ENCODE measurements around the gene INTU. TPM values are rescaled to one million over a fixed set of nuclear protein-coding genes. Genes with fewer than 3 reads are reported as not detected.

The INTU gene
- total RNA-seq, 3 donors from 2014 or later, result 7.0 to 22.4 (median 11.1) TPM

- TF ChIP-seq CTCF (IDR thresholded peaks at IDR 0.05) (no peak), POLR2AphosphoS5 (IDR thresholded peaks at IDR 0.05) (no peak), POLR2A (IDR thresholded peaks at IDR 0.05) (no peak)
- no peak overlapping the region for H3K4me3 ChIP-seq
- H3K27me3 ChIP-seq, result no peaks in the 10 kb centered on the region
- no peak for DNase-seq (ENCODE audit: low spot score in 2 of 2)
- intact Hi-C loops (cut with DNase I; ENCODE audit: low total_unique reads), result no loop called here
- no peaks in the 10 kb centered on the region for H3K4me1 ChIP-seq
- H3K36me3 ChIP-seq, result no peaks in the 10 kb centered on the region
- no peak overlapping the region for H3K27ac ChIP-seq
- no peaks in the 10 kb centered on the region for H3K9me3 ChIP-seq
Measured at GRCh38 chr4:127669691-127670090, 36.9 kb downstream of the INTU start.

- no peak for DNase-seq (ENCODE audit: low spot score in 2 of 2)
- Histone ChIP-seq H3K4me1 (no peaks in the 10 kb centered on the region), H3K4me3 (no peak overlapping the region), H3K9me3 (no peaks in the 10 kb centered on the region), H3K36me3 (no peaks in the 10 kb centered on the region), H3K27ac (no peak overlapping the region), H3K27me3 (no peaks in the 10 kb centered on the region)
- intact Hi-C loops (cut with DNase I; ENCODE audit: low total_unique reads), result no loop called here
- TF ChIP-seq POLR2AphosphoS5 (IDR thresholded peaks at IDR 0.05), result no peak
- no peak for TF ChIP-seq POLR2A (IDR thresholded peaks at IDR 0.05)
- TF ChIP-seq CTCF (IDR thresholded peaks at IDR 0.05), result no peak
Measured at GRCh38 chr4:127672111-127672510, 39.4 kb downstream of the INTU start.

GRCh38 chr4:127685292-127685691 is 52.5 kb downstream of the INTU start:
- H3K4me1 ChIP-seq, result no peaks in the 10 kb centered on the region
- no peak for TF ChIP-seq POLR2AphosphoS5 (IDR thresholded peaks at IDR 0.05)
- no peak for TF ChIP-seq POLR2A (IDR thresholded peaks at IDR 0.05)
- TF ChIP-seq CTCF (IDR thresholded peaks at IDR 0.05), result no peak

DNA sequence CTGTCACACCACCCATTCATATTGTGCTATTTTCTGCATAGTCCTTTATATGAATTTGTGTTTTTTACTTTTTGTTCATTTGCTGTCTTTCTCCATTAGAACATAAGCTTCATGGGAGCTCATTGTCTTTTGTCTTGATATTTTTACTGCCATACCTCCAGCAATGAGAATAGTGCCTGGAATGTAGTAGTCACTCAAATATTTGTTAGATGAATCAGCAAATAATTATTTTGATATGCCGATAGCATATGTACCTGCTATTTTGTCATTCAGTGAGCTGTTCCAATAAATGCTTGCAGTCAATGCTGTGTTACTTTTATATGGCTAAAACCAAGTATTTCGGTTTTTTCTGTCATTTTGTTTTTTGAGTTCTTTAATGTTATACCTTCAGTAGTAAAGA is 53.9 kb downstream of the INTU start:
- Histone ChIP-seq H3K36me3 (no peaks in the 10 kb centered on the region), H3K4me3 (no peak overlapping the region), H3K27ac (no peak overlapping the region), H3K4me1 (no peaks in the 10 kb centered on the region), H3K9me3 (no peaks in the 10 kb centered on the region), H3K27me3 (no peaks in the 10 kb centered on the region)
- DNase-seq (ENCODE audit: low spot score in 2 of 2), result no peak
- TF ChIP-seq POLR2A (IDR thresholded peaks at IDR 0.05) (no peak), POLR2AphosphoS5 (IDR thresholded peaks at IDR 0.05) (no peak), CTCF (IDR thresholded peaks at IDR 0.05) (no peak)
- intact Hi-C loops (cut with DNase I; ENCODE audit: low total_unique reads), result no loop called here

More at GRCh38 chr4:127685292-127685691, 52.5 kb downstream of the INTU start:
- intact Hi-C loops (cut with DNase I; ENCODE audit: low total_unique reads), result no loop called here
- no peak overlapping the region for H3K27ac ChIP-seq
- H3K4me3 ChIP-seq, result no peak overlapping the region
- no peaks in the 10 kb centered on the region for H3K9me3 ChIP-seq
- no peaks in the 10 kb centered on the region for H3K27me3 ChIP-seq
- no peak for DNase-seq (ENCODE audit: low spot score in 2 of 2)
- no peaks in the 10 kb centered on the region for H3K36me3 ChIP-seq

- TF ChIP-seq POLR2AphosphoS5 (IDR thresholded peaks at IDR 0.05) (no peak), CTCF (IDR thresholded peaks at IDR 0.05) (no peak), POLR2A (IDR thresholded peaks at IDR 0.05) (no peak)
- intact Hi-C loops (cut with DNase I; ENCODE audit: low total_unique reads), result no loop called here
- Histone ChIP-seq H3K27me3 (no peaks in the 10 kb centered on the region), H3K27ac (no peak overlapping the region), H3K36me3 (no peaks in the 10 kb centered on the region), H3K4me1 (no peaks in the 10 kb centered on the region), H3K4me3 (no peak overlapping the region), H3K9me3 (no peaks in the 10 kb centered on the region)
- no peak for DNase-seq (ENCODE audit: low spot score in 2 of 2)
Measured at GRCh38 chr4:127687580-127687979, 54.8 kb downstream of the INTU start.

Data from breast epithelium (tissue), 4 donors.